Gastrocnemius medialis (tissue), 4 donors: ENCODE measurements around the gene NUAK2. TPM values are rescaled to one million over a fixed set of nuclear protein-coding genes. Genes with fewer than 3 reads are reported as not detected.

Source experiments
- ATAC-seq, 2 donors: fragments of 150-250 bp; one replicate each; pipeline ENCODE4 v1.9.1; 2016
- DNase-seq, 2 donors: peaks; one replicate each; pipeline ENCODE4 v3.0.0-alpha.2; 2019
- H3K27ac ChIP-seq, 4 donors: fragments of 200-600 bp; sonication (generic); 1 replicate in 1 of 4; 2 replicates in 3 of 4; pipeline ENCODE4 v1.5.1; 2016 to 2018; ENCODE audit warnings: mild to moderate bottlenecking in 2 of 4, moderate library complexity in 1 of 4
- H3K27me3 ChIP-seq, 3 donors: fragments of 200-600 bp; sonication (generic) in 2 of 3; 1 replicate in 1 of 3; 2 replicates in 2 of 3; pipeline versions ENCODE4 v1.5.1 to v1.6.0; 2016 to 2019; ENCODE audit warnings: mild to moderate bottlenecking in 1 of 3, moderate library complexity in 1 of 3
- H3K36me3 ChIP-seq, 2 donors: fragments of 200-600 bp; sonication (generic) in 1 of 2; one replicate each; pipeline ENCODE4 v1.5.1; 2017 to 2018
- H3K4me1 ChIP-seq, 2 donors: fragments of 200-600 bp; sonication (generic) in 1 of 2; one replicate each; pipeline ENCODE4 v1.5.1; 2016 to 2017; ENCODE audit warnings: mild to moderate bottlenecking in 2 of 2
- H3K4me3 ChIP-seq, 4 donors: fragments of 200-600 bp; sonication (generic) in 3 of 4; 1 replicate in 1 of 4; 2 replicates in 3 of 4; pipeline ENCODE4 v1.5.1; 2016 to 2019; ENCODE audit warnings: mild to moderate bottlenecking in 2 of 4
- H3K9me3 ChIP-seq, 3 donors: fragments of 200-600 bp; sonication (generic) in 2 of 3; 1 replicate in 1 of 3; 2 replicates in 2 of 3; pipeline ENCODE4 v1.5.1; 2016 to 2019
- POLR2A ChIP-seq, 2 donors: fragments of 450-650 bp; IDR thresholded peaks; one replicate each; pipeline ENCODE4 v1.6.1; 2017; ENCODE audit warnings: antibody characterized with exemption in 2 of 2, mild to moderate bottlenecking in 2 of 2, moderate library complexity in 2 of 2
- in situ Hi-C, 4 donors: fragments of 200-750 bp; cut with MboI; loops; one replicate each; pipeline versions ENCODE4 v1.15.0 to v1.8.0; 2017; ENCODE audit warnings: low sequenced_read_pairs in 4 of 4
- intact Hi-C: fragments of 100-400 bp; cut with DNase I; formaldehyde crosslinking; loops from one replicate; pipeline ENCODE4 v1.15.1; 2023; ENCODE audit warnings: low total_unique reads
- total RNA-seq, 4 donors: library from RNA; depleted of rRNA; stranded (reverse); fragments of >200 nt; gene quantifications; one replicate each; pipeline versions ENCODE4 v1.1.0 to v1.2.3, GENCODE V29; 2016
- TF ChIP-seq, protein P1 (sequence below), 5 experiments: fragments of 450-650 bp in 3 of 5; fragments of 200-600 bp in 2 of 5; sonication (generic) in 2 of 5; IDR thresholded peaks in 4 of 5; conservative IDR thresholded peaks in 1 of 5; 1 replicate in 4 of 5; 2 replicates in 1 of 5; pipeline ENCODE4 v1.5.1; 2016 to 2019; ENCODE audit warnings: antibody characterized with exemption in 5 of 5, mild to moderate bottlenecking in 3 of 5, moderate library complexity in 3 of 5

Gene NUAK2
- total RNA-seq, 4 donors from 2014 or later = 0.42 to 1.9 (median 0.58) TPM

DNA sequence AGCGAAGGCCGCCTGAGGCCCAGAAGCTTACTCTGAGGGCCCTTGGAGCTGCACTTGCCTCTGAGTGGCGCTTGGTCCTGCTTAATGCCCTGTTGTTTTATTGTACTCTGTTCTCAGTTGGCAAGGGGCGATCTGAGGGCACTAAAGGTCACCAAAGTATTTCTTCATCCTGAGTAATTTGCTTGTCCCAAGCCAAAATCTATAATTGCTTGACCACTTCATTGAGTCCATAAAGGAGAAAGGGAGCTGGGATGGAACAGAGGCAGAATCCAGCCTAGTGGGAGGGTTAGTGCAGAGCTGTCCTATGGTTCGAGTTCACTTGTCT, 376 bp upstream of the NUAK2 start:
- no peaks in the 10 kb centered on the region for H3K27me3 ChIP-seq
- peak overlapping the region; percentile 80 to 93 (median 88) for H3K27ac ChIP-seq
- H3K36me3 ChIP-seq = no peaks in the 10 kb centered on the region
- DNase-seq = no peak
- peak in 1 of 2 donors; percentile 6 for ATAC-seq
- H3K4me3 ChIP-seq = peak overlapping the region; percentile 77 to 98 (median 92)
- TF ChIP-seq, protein P1, sequence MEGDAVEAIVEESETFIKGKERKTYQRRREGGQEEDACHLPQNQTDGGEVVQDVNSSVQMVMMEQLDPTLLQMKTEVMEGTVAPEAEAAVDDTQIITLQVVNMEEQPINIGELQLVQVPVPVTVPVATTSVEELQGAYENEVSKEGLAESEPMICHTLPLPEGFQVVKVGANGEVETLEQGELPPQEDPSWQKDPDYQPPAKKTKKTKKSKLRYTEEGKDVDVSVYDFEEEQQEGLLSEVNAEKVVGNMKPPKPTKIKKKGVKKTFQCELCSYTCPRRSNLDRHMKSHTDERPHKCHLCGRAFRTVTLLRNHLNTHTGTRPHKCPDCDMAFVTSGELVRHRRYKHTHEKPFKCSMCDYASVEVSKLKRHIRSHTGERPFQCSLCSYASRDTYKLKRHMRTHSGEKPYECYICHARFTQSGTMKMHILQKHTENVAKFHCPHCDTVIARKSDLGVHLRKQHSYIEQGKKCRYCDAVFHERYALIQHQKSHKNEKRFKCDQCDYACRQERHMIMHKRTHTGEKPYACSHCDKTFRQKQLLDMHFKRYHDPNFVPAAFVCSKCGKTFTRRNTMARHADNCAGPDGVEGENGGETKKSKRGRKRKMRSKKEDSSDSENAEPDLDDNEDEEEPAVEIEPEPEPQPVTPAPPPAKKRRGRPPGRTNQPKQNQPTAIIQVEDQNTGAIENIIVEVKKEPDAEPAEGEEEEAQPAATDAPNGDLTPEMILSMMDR (IDR thresholded peaks at IDR 0.05 in 4 of 5, conservative IDR thresholded peaks at IDR 0.05 in 1 of 5) = no peak
- no peak for TF ChIP-seq POLR2A (IDR thresholded peaks at IDR 0.05)
- intact Hi-C loops (no loop called here), in situ Hi-C loops (loop anchor here in 1 of 4 donors (5.0 kb wide), 1 partner anchor 45 kb away; no protein-coding TSS in a partner anchor)
- H3K4me1 ChIP-seq = peaks cover 35 to 39% of the 10 kb centered on the region in 2 donors
- no peaks in the 10 kb centered on the region for H3K9me3 ChIP-seq

DNA sequence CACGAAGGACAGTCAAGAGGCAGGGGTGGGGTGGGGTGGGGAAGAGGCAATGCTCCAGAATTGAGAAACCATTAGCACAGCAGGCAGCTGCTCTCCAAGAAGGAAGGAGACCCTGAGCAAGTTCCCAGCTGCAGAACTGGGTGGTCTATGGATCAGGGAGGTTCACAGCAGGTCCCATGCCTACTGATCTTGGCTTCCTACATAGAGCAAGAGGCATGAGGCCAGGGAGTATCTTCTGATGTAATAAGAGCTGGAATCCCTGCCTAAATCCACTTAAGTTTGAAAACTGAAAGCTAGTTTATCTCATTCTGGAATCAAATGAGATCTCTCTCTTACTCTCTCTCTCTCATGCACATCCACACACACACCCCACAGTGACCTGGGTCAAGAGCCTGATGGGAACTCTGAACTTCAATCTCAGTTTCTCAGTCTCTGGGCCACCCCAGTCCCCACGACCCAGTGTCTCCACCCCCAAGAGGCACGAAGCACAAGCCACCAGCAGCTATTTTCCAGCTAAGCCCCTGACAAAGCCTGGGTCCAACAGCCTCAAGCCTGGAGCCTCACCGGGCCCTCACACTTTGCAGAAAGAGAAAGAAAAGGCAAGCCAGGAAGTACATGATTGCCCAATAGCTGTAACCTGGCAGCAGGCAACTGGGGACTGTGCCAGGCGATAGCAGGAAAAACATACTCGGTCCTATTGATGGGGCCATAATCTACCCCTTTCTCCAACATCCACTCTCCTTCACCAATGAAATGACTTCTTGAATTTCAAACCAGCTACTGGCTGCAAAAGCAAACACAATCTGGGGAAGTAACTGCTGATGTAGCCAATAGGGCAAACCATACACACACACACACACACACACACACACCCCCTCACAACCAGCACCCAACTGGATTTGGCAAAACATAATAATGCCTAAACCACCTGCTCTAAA, 2.2 kb downstream of the NUAK2 start:
- no peaks in the 10 kb centered on the region for H3K36me3 ChIP-seq
- H3K27ac ChIP-seq = peak overlapping the region in 1 of 4 donors; percentile 32
- DNase-seq (peak; percentile 35 to 78), ATAC-seq (peak; percentile 27 to 38)
- H3K4me1 ChIP-seq = peaks cover 47 to 54% of the 10 kb centered on the region in 2 donors
- in situ Hi-C loops = loop anchor here in 2 of 4 donors (5.0 kb wide), 2 partner anchors 37 to 42 kb away; no protein-coding TSS in a partner anchor
- H3K9me3 ChIP-seq = no peaks in the 10 kb centered on the region
- intact Hi-C loops = no loop called here
- H3K27me3 ChIP-seq = no peaks in the 10 kb centered on the region
- no peak overlapping the region for H3K4me3 ChIP-seq
- no peak for TF ChIP-seq POLR2A (IDR thresholded peaks at IDR 0.05)
- TF ChIP-seq, protein P1 (IDR thresholded peaks at IDR 0.05 in 4 of 5, conservative IDR thresholded peaks at IDR 0.05 in 1 of 5) = no peak

DNA sequence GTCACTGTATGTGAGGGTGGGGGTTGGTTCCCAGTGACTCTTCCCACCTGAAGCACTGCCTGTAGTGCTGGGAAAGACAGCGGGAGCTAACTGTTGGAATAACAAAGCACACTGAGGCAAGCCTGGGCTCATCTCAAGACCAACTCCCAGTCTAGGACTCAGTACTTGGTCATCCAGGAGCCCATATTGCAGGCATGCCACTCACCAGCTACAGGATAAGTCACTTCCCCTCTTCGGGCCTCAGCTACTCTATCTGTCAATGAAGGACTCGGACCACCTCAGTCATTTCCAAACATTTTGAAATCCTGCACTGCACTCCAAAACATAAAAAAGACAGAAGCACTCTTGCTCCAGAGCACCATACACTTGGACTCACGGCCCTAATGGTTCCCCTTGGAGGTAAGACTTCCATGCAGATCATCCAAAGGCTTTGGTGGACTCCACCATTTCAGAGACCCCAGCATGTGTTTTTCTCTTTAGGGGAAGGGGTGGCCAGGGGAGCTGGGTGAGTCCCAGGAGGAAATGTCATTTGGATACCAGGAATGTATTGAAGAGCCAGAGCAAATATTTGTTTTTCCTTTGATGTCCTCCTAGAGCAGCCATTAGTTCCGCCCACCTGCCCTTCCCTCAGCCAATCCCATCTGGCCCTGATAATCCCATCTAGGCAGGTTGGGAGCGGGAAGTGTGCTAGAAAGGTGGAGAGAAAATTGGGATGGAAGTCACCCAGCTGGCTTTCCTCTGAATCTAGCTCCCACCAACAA, 3.1 kb downstream of the NUAK2 start:
- intact Hi-C loops = no loop called here
- TF ChIP-seq, protein P1 (IDR thresholded peaks at IDR 0.05 in 4 of 5, conservative IDR thresholded peaks at IDR 0.05 in 1 of 5) = no peak
- H3K4me1 ChIP-seq = peaks cover 53 to 63% of the 10 kb centered on the region in 2 donors

DNA sequence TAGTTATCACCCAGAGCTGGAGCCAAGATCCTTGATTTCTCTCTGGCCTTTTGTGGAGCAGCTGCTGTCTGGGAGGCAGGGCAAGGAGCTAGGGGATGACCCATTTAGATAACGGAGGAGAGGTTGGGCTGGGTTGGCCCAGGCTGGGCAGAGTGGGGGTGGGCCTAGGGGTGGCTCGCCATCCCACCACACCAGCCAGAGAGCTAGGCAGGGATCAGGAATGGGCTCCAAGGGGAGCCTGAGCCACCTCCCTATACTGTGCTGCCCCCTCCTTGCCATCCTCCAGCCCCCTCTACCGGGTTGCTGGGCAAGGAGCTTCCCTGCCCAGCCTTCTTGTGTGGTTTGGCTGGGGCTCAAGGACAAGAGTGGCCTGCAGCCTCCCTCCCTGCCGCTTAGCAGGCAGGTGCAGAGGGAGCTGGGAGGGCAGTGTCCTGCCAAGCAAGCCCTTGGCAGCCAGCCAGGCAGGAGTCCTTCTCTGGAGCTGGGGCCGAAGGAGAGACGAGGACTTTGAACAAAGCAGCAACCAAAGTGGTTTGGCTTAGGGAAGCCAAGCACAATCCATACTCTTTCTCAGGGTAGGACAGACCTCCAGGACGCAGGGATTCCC, 4.1 kb downstream of the NUAK2 start:
- intact Hi-C loops = no loop called here
- H3K4me3 ChIP-seq = peak overlapping the region in 2 of 4 donors; percentile 29 to 33
- peak; percentile 69 to 77 for ATAC-seq
- peaks cover 55 to 67% of the 10 kb centered on the region in 2 donors for H3K4me1 ChIP-seq
- in situ Hi-C loops = loop anchor here in 1 of 4 donors (5.0 kb wide), 1 partner anchor 35 kb away; no protein-coding TSS in a partner anchor
- peak; percentile 83 to 92 for DNase-seq
- H3K9me3 ChIP-seq = no peaks in the 10 kb centered on the region
- H3K36me3 ChIP-seq = no peaks in the 10 kb centered on the region
- peak overlapping the region; percentile 58 to 89 (median 76) for H3K27ac ChIP-seq
- no peaks in the 10 kb centered on the region for H3K27me3 ChIP-seq
- TF ChIP-seq, protein P1 (IDR thresholded peaks at IDR 0.05 in 4 of 5, conservative IDR thresholded peaks at IDR 0.05 in 1 of 5) = no peak

More for the DNA sequence above, 3.1 kb downstream of the NUAK2 start:
- H3K27me3 ChIP-seq = no peaks in the 10 kb centered on the region
- no peak overlapping the region for H3K4me3 ChIP-seq
- no peak for ATAC-seq
- H3K36me3 ChIP-seq = no peaks in the 10 kb centered on the region
- in situ Hi-C loops = loop anchor here in 1 of 4 donors (5.0 kb wide), 1 partner anchor 36 kb away; no protein-coding TSS in a partner anchor
- DNase-seq = no peak
- peak overlapping the region in 3 of 4 donors; percentile 67 to 89 (median 84) for H3K27ac ChIP-seq
- no peaks in the 10 kb centered on the region for H3K9me3 ChIP-seq
